ENCODE measurements around the gene ACOT7. TPM values are rescaled to one million over a fixed set of nuclear protein-coding genes. Genes with fewer than 3 reads are reported as not detected.
"Not testable (repeated sequence)": the region's sequence is repeated elsewhere in the genome, so short reads cannot be mapped to it uniquely, and the experiment has no call there.

The ACOT7 gene
- total RNA-seq, 1 experiment from 2014 or later: 70.2 TPM

DNA sequence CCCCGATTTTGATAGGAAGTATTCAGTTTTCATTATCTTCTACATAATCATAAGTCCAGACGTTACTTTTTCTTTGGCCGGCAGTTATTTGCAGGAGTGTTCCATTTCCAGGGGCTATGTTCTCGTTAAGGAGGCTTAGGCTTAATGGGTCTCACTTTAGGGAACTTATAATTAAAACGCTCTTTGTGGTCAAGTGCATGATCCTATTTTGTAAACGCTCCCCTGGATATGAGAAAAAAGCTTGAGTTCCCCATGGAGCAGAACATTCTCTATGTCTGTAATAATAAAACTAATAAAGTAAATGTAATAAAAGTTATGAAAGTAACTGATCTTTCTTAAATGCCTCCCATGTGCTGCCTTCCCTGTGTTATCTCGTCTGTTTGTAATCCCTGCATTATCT lies 84.0 kb downstream of the ACOT7 start:
- no peaks in the 10 kb centered on the region for H3K36me3 ChIP-seq (ENCODE audit: low read depth)
- no peak overlapping the region for H3K27ac ChIP-seq

GRCh38 chr1:6308449-6308848 lies 85.1 kb downstream of the ACOT7 start:
- Histone ChIP-seq H3K36me3 (ENCODE audit: low read depth) (no peaks in the 10 kb centered on the region), H4K20me1 (ENCODE audit: insufficient read depth) (no peaks in the 10 kb centered on the region), H3F3A (ENCODE audit: insufficient read depth, low read depth) (no peaks in the 10 kb centered on the region), H3K27me3 (ENCODE audit: insufficient read depth, low read depth) (no peaks in the 10 kb centered on the region), H3K9me3 (ENCODE audit: insufficient read depth, low read depth) (no peaks in the 10 kb centered on the region), H3K9me2 (ENCODE audit: insufficient read depth) (no peaks in the 10 kb centered on the region), H3K27ac (no peak overlapping the region), H3K4me3 (no peak overlapping the region), H3K4me2 (no peak overlapping the region), H3K4me1 (replicated peaks; ENCODE audit: insufficient read depth) (no peaks in the 10 kb centered on the region), H2AFZ (no peak overlapping the region), H3K79me2 (ENCODE audit: low read depth) (no peaks in the 10 kb centered on the region)
- BruUV-seq (replicated peaks): no TSS peak
- DNase-seq: no peak
- ChIA-PET POLR2A (ENCODE audit: unreplicated experiment) (no interaction called here), CTCF (no interaction called here)
- no peak for TF ChIP-seq EZH2 (IDR thresholded peaks at IDR 0.05; ENCODE audit: low read depth)
- TF ChIP-seq, protein P1, sequence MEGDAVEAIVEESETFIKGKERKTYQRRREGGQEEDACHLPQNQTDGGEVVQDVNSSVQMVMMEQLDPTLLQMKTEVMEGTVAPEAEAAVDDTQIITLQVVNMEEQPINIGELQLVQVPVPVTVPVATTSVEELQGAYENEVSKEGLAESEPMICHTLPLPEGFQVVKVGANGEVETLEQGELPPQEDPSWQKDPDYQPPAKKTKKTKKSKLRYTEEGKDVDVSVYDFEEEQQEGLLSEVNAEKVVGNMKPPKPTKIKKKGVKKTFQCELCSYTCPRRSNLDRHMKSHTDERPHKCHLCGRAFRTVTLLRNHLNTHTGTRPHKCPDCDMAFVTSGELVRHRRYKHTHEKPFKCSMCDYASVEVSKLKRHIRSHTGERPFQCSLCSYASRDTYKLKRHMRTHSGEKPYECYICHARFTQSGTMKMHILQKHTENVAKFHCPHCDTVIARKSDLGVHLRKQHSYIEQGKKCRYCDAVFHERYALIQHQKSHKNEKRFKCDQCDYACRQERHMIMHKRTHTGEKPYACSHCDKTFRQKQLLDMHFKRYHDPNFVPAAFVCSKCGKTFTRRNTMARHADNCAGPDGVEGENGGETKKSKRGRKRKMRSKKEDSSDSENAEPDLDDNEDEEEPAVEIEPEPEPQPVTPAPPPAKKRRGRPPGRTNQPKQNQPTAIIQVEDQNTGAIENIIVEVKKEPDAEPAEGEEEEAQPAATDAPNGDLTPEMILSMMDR (conservative IDR thresholded peaks at IDR 0.05): no peak
- intact Hi-C loops (cut with micrococcal nuclease; ENCODE audit: unreplicated experiment): no loop called here

More for the DNA sequence above, 84.0 kb downstream of the ACOT7 start:
- Histone ChIP-seq H3K4me1 (replicated peaks; ENCODE audit: insufficient read depth) (no peaks in the 10 kb centered on the region), H3K9me2 (ENCODE audit: insufficient read depth) (no peaks in the 10 kb centered on the region), H3K9me3 (ENCODE audit: insufficient read depth, low read depth) (no peaks in the 10 kb centered on the region), H3K79me2 (ENCODE audit: low read depth) (no peaks in the 10 kb centered on the region), H3K4me2 (no peak overlapping the region), H3F3A (ENCODE audit: insufficient read depth, low read depth) (no peaks in the 10 kb centered on the region), H3K4me3 (no peak overlapping the region), H4K20me1 (ENCODE audit: insufficient read depth) (no peaks in the 10 kb centered on the region), H2AFZ (no peak overlapping the region), H3K27me3 (ENCODE audit: insufficient read depth, low read depth) (no peaks in the 10 kb centered on the region)
- BruUV-seq (replicated peaks): no TSS peak
- intact Hi-C loops (cut with micrococcal nuclease; ENCODE audit: unreplicated experiment): no loop called here
- TF ChIP-seq, protein P1 (conservative IDR thresholded peaks at IDR 0.05): no peak
- TF ChIP-seq EZH2 (IDR thresholded peaks at IDR 0.05; ENCODE audit: low read depth): no peak
- CTCF ChIA-PET: no interaction called here
- no peak for DNase-seq
- POLR2A ChIA-PET (ENCODE audit: unreplicated experiment): no interaction called here

GRCh38 chr1:6307682-6308081 lies 85.9 kb downstream of the ACOT7 start:
- BruUV-seq (replicated peaks); H3K4me2 ChIP-seq; H3K27me3 ChIP-seq (ENCODE audit: insufficient read depth, low read depth); H3K9me3 ChIP-seq (ENCODE audit: insufficient read depth, low read depth); H3K27ac ChIP-seq; DNase-seq; CTCF ChIA-PET; H2AFZ ChIP-seq; H3K9me2 ChIP-seq (ENCODE audit: insufficient read depth); intact Hi-C loops (cut with micrococcal nuclease; ENCODE audit: unreplicated experiment); H4K20me1 ChIP-seq (ENCODE audit: insufficient read depth); H3K4me1 ChIP-seq (replicated peaks; ENCODE audit: insufficient read depth); H3K36me3 ChIP-seq (ENCODE audit: low read depth); H3K4me3 ChIP-seq; POLR2A ChIA-PET (ENCODE audit: unreplicated experiment); H3K79me2 ChIP-seq (ENCODE audit: low read depth); H3F3A ChIP-seq (ENCODE audit: insufficient read depth, low read depth): not testable (repeated sequence)

DNA sequence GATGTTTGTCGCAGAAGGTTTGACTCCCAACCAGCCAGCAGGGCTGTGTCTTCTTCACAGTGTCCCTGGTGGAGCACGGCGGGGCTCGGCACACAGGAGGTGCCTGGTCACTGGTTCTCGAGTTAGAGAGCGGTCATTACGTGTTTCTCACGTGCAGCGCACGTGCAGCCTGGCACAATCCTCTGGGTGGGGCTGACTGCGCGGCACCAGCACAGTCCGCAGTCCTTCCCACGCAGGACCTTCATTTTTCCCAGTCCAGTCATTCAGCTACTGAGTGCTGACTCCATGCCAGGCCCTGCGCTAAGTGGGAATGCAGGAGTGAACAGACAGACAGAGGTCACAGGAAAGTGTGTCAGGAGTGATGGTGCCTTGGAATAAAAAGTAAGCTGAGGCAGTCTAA lies 86.5 kb downstream of the ACOT7 start:
- Histone ChIP-seq H3K27me3 (ENCODE audit: insufficient read depth, low read depth) (no peaks in the 10 kb centered on the region), H4K20me1 (ENCODE audit: insufficient read depth) (no peaks in the 10 kb centered on the region), H3K27ac (no peak overlapping the region), H3K9me2 (ENCODE audit: insufficient read depth) (no peaks in the 10 kb centered on the region), H3K4me2 (no peak overlapping the region), H3K4me3 (no peak overlapping the region), H3K79me2 (ENCODE audit: low read depth) (no peaks in the 10 kb centered on the region), H2AFZ (no peak overlapping the region), H3K36me3 (ENCODE audit: low read depth) (no peaks in the 10 kb centered on the region), H3F3A (ENCODE audit: insufficient read depth, low read depth) (peaks cover 3% of the 10 kb centered on the region; the same call in 1 of the 2 replicates), H3K9me3 (ENCODE audit: insufficient read depth, low read depth) (no peaks in the 10 kb centered on the region), H3K4me1 (replicated peaks; ENCODE audit: insufficient read depth) (peaks cover 4% of the 10 kb centered on the region)
- DNase-seq: no peak
- POLR2A ChIA-PET (ENCODE audit: unreplicated experiment): no interaction called here
- intact Hi-C loops (cut with micrococcal nuclease; ENCODE audit: unreplicated experiment): no loop called here
- no TSS peak for BruUV-seq (replicated peaks)
- CTCF ChIA-PET: no interaction called here
- TF ChIP-seq EZH2 (IDR thresholded peaks at IDR 0.05; ENCODE audit: low read depth): no peak
- TF ChIP-seq, protein P1 (conservative IDR thresholded peaks at IDR 0.05): no peak
